Astrocyte (in vitro differentiated cells and primary cell): ENCODE measurements around the gene MAPKBP1. TPM values are rescaled to one million over a fixed set of nuclear protein-coding genes. Genes with fewer than 3 reads are reported as not detected.

Experiments
- DNase-seq: peaks from one replicate; pipeline ENCODE4 v3.0.0-alpha.2; 2010; ENCODE audit warnings: low read depth
- FAIRE-seq: peaks from 2 replicates; lab custom pipeline; 2011; peaks lifted over from hg19 to GRCh38; lab: Jason Lieb, UNC
- H2AFZ ChIP-seq: 2 replicates; pipeline ENCODE4 v1.6.0; 2012; ENCODE audit warnings: low read depth, low read length, inconsistent platforms
- H3K27ac ChIP-seq: 2 replicates; pipeline ENCODE4 v1.5.1; 2011; ENCODE audit warnings: low read depth, low read length, inconsistent platforms
- H3K27me3 ChIP-seq: 2 replicates; pipeline ENCODE4 v1.6.0; 2011; ENCODE audit warnings: low read length, inconsistent platforms; ENCODE audit not compliant: insufficient read depth
- H3K36me3 ChIP-seq: 2 replicates; pipeline ENCODE4 v1.5.1; 2011; ENCODE audit warnings: low read length, inconsistent platforms; ENCODE audit not compliant: insufficient read depth
- H3K4me1 ChIP-seq: 2 replicates; pipeline ENCODE4 v1.5.1; 2011; ENCODE audit warnings: low read length, inconsistent platforms; ENCODE audit not compliant: insufficient read depth
- H3K4me2 ChIP-seq: 2 replicates; pipeline ENCODE4 v1.6.0; 2012; ENCODE audit warnings: low read length, inconsistent platforms
- H3K4me3 ChIP-seq: 2 replicates; pipeline ENCODE4 v1.5.1; 2011; ENCODE audit warnings: low read depth, mild to moderate bottlenecking, low read length, inconsistent platforms; ENCODE audit not compliant: insufficient read depth
- H3K79me2 ChIP-seq: 2 replicates; pipeline ENCODE4 v1.6.0; 2012; ENCODE audit warnings: mild to moderate bottlenecking, low read length, inconsistent platforms; ENCODE audit not compliant: insufficient read depth
- H3K9ac ChIP-seq: 2 replicates; pipeline ENCODE4 v1.6.0; 2012; ENCODE audit warnings: mild to moderate bottlenecking, low read length, inconsistent platforms
- H3K9me3 ChIP-seq: 2 replicates; pipeline ENCODE4 v1.5.1; 2012; ENCODE audit warnings: low read depth, mild to moderate bottlenecking, low read length, inconsistent platforms; ENCODE audit not compliant: insufficient read depth
- H4K20me1 ChIP-seq: 2 replicates; pipeline ENCODE4 v1.6.0; 2012; ENCODE audit warnings: low read length, inconsistent platforms; ENCODE audit not compliant: insufficient read depth
- H3K27ac Mint-ChIP-seq: one replicate; pipeline ENCODE4 v1.8.0; 2021; ENCODE audit warnings: mild to moderate bottlenecking, mixed read lengths; ENCODE audit not compliant: unreplicated experiment
- H3K27me3 Mint-ChIP-seq: one replicate; pipeline ENCODE4 v1.8.0; 2021; ENCODE audit warnings: low read depth, mixed read lengths; ENCODE audit not compliant: unreplicated experiment
- H3K36me3 Mint-ChIP-seq: one replicate; pipeline ENCODE4 v1.8.0; 2021; ENCODE audit warnings: low read depth, mixed read lengths; ENCODE audit not compliant: unreplicated experiment
- H3K4me1 Mint-ChIP-seq: one replicate; pipeline ENCODE4 v1.8.0; 2021; ENCODE audit warnings: low read depth, mixed read lengths; ENCODE audit not compliant: unreplicated experiment
- H3K4me3 Mint-ChIP-seq: one replicate; pipeline ENCODE4 v1.8.0; 2021; ENCODE audit warnings: mild to moderate bottlenecking, moderate library complexity, mixed read lengths; ENCODE audit not compliant: unreplicated experiment
- H3K9me3 Mint-ChIP-seq: one replicate; pipeline ENCODE4 v1.8.0; 2021; ENCODE audit warnings: mild to moderate bottlenecking, mixed read lengths; ENCODE audit not compliant: unreplicated experiment
- EZH2 ChIP-seq: IDR thresholded peaks from 2 replicates; pipeline ENCODE4 v1.6.1; 2012; ENCODE audit warnings: mild to moderate bottlenecking, low read length, inconsistent platforms; ENCODE audit not compliant: insufficient read depth
- total RNA-seq: library from RNA; stranded (reverse); gene quantifications from 2 replicates; pipeline ENCODE4 v1.2.1, GENCODE V29; 2021
- TF ChIP-seq, protein P1 (sequence below): IDR thresholded peaks from 2 replicates; pipeline ENCODE4 v1.5.1; 2011; ENCODE audit warnings: low read depth, mild to moderate bottlenecking, inconsistent platforms, low read length, moderate library complexity; ENCODE audit not compliant: insufficient read depth

Gene MAPKBP1
- total RNA-seq, 1 donor from 2014 or later: 30.8 TPM

DNA sequence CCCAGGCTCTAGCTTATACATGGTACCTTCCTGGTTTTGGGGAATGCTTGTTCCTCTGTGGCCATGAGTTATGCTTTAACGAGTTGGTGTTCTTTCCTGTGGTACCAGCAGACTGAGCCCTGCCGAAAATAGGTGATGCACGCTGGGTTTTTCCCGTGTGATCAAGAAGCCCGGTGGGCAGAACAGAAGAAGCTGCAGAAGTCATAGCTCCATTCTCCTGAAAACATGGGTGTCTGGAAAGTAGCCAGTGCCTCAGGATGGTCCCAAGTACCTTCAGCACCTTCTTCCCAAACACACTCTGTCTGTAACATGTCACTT is 25.2 kb downstream of the MAPKBP1 start:
- Histone ChIP-seq H3K4me3 (no peak overlapping the region), H3K36me3 (peaks cover 4% of the 10 kb centered on the region), H3K4me1 (peaks cover 18% of the 10 kb centered on the region), H3K27me3 (no peaks in the 10 kb centered on the region), H3K9me3 (no peaks in the 10 kb centered on the region), H4K20me1 (peaks cover 36% of the 10 kb centered on the region), H3K4me2 (no peak overlapping the region), H3K79me2 (peaks cover 31% of the 10 kb centered on the region), H3K9ac (no peak overlapping the region), H2AFZ (no peak overlapping the region), H3K27ac (no peak overlapping the region)
- TF ChIP-seq, protein P1, sequence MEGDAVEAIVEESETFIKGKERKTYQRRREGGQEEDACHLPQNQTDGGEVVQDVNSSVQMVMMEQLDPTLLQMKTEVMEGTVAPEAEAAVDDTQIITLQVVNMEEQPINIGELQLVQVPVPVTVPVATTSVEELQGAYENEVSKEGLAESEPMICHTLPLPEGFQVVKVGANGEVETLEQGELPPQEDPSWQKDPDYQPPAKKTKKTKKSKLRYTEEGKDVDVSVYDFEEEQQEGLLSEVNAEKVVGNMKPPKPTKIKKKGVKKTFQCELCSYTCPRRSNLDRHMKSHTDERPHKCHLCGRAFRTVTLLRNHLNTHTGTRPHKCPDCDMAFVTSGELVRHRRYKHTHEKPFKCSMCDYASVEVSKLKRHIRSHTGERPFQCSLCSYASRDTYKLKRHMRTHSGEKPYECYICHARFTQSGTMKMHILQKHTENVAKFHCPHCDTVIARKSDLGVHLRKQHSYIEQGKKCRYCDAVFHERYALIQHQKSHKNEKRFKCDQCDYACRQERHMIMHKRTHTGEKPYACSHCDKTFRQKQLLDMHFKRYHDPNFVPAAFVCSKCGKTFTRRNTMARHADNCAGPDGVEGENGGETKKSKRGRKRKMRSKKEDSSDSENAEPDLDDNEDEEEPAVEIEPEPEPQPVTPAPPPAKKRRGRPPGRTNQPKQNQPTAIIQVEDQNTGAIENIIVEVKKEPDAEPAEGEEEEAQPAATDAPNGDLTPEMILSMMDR: no peak
- TF ChIP-seq EZH2: no peak
- DNase-seq (no peak), FAIRE-seq (no peak)
- Mint-ChIP-seq H3K9me3 (no peaks in the 10 kb centered on the region), H3K4me1 (peaks cover 33% of the 10 kb centered on the region), H3K36me3 (peaks cover 11% of the 10 kb centered on the region), H3K4me3 (no peak overlapping the region), H3K27ac (peak overlapping the region; percentile 59), H3K27me3 (no peaks in the 10 kb centered on the region)

GRCh38 chr15:41801185-41801584 is 26.9 kb downstream of the MAPKBP1 start:
- no peak overlapping the region for H3K27ac Mint-ChIP-seq
- no peaks in the 10 kb centered on the region for H3K27me3 Mint-ChIP-seq
- Histone ChIP-seq H4K20me1 (peaks cover 36% of the 10 kb centered on the region), H3K4me1 (peaks cover 18% of the 10 kb centered on the region), H3K4me3 (no peak overlapping the region), H3K36me3 (peaks cover 4% of the 10 kb centered on the region), H3K9ac (no peak overlapping the region), H3K27ac (no peak overlapping the region), H2AFZ (no peak overlapping the region), H3K79me2 (peaks cover 27% of the 10 kb centered on the region), H3K4me2 (no peak overlapping the region), H3K27me3 (no peaks in the 10 kb centered on the region), H3K9me3 (no peaks in the 10 kb centered on the region)
- peaks cover 31% of the 10 kb centered on the region for H3K4me1 Mint-ChIP-seq
- H3K9me3 Mint-ChIP-seq: no peaks in the 10 kb centered on the region
- DNase-seq (no peak), FAIRE-seq (no peak)
- TF ChIP-seq EZH2: no peak
- TF ChIP-seq, protein P1: no peak
- H3K4me3 Mint-ChIP-seq: no peak overlapping the region
- H3K36me3 Mint-ChIP-seq: peaks cover 16% of the 10 kb centered on the region

GRCh38 chr15:41801850-41802455 is 27.7 kb downstream of the MAPKBP1 start:
- no peaks in the 10 kb centered on the region for H3K27me3 ChIP-seq
- peak overlapping the region; percentile 20 for H3K4me2 ChIP-seq
- peaks cover 16% of the 10 kb centered on the region for H3K36me3 Mint-ChIP-seq
- FAIRE-seq (no peak), DNase-seq (peak; percentile 64)
- no peak overlapping the region for H3K27ac Mint-ChIP-seq
- H3K27ac ChIP-seq: peak overlapping the region; percentile 13
- peaks cover 15% of the 10 kb centered on the region for H3K4me1 ChIP-seq
- no peak overlapping the region for H3K4me3 Mint-ChIP-seq
- H3K4me3 ChIP-seq: no peak overlapping the region
- no peak for TF ChIP-seq EZH2
- TF ChIP-seq, protein P1: no peak
- no peaks in the 10 kb centered on the region for H3K27me3 Mint-ChIP-seq
- H3K9ac ChIP-seq: no peak overlapping the region
- no peaks in the 10 kb centered on the region for H3K9me3 Mint-ChIP-seq
- peaks cover 30% of the 10 kb centered on the region for H3K79me2 ChIP-seq
- H3K36me3 ChIP-seq: peaks cover 4% of the 10 kb centered on the region
- no peak overlapping the region for H2AFZ ChIP-seq
- peaks cover 40% of the 10 kb centered on the region for H4K20me1 ChIP-seq
- H3K4me1 Mint-ChIP-seq: peaks cover 24% of the 10 kb centered on the region
- H3K9me3 ChIP-seq: no peaks in the 10 kb centered on the region
